ENCODE data around the gene PIK3R2. TPM values are rescaled to one million over a fixed set of nuclear protein-coding genes. Genes with fewer than 3 reads are reported as not detected.

The PIK3R2 gene
- total and polyA plus RNA-seq, 2 of the 8 experiments (the other 6 are each of a cell fraction or from before 2014, with no cell fraction given): 21.7 to 57.1 TPM

- H3K14ac ChIP-seq (ENCODE audit: insufficient read length): no peak overlapping the region
- peaks cover 3 to 22% of the 10 kb centered on the region in 2 experiments for H4K20me1 ChIP-seq (replicated peaks in 1 of 2; ENCODE audit: control insufficient read depth in 1 of 2, insufficient read depth in 2 of 2, low read length in 2 of 2)
- H3K23me2 ChIP-seq (ENCODE audit: low read depth, low read length): peaks cover 10% of the 10 kb centered on the region
- H3K56ac ChIP-seq (replicated peaks; ENCODE audit: insufficient read length, low read depth, low read length): no peak overlapping the region
- no peak overlapping the region for H2BK15ac ChIP-seq (ENCODE audit: low read length)
- H3K4ac ChIP-seq (replicated peaks; ENCODE audit: insufficient read length, low read depth, low read length): no peak overlapping the region
- no peak overlapping the region for H2BK5ac ChIP-seq (ENCODE audit: low read depth, low read length)
- no peak overlapping the region for H4K5ac ChIP-seq (ENCODE audit: insufficient read length, low read depth, low read length)
- DNase-seq (ENCODE audit: low read depth in 1 of 2, low spot score in 2 of 2) (peak in 1 of 2 experiments; percentile 76), FAIRE-seq (no peak)
- peak overlapping the region; percentile 58; the same call in 1 of the 2 replicates for H4K8ac ChIP-seq (ENCODE audit: extremely low read depth, insufficient read depth, low read length)
- H3K18ac ChIP-seq (ENCODE audit: extremely low read depth, low read length): no peak overlapping the region
- ChIA-PET CTCF (ENCODE audit: partially characterized antibody) (interaction anchor here (0.5 to 2.3 kb wide), 12 partner anchors 10 to 631 kb away, joined by 3 to 12 read pairs (median 4); a partner anchor contains a TSS), POLR2A (ENCODE audit: partially characterized antibody) (interaction anchor here (0.9 to 5.8 kb wide), 9 partner anchors 9 to 527 kb away, joined by 3 to 38 read pairs (median 4); partner anchors contain the start of genes IFI30, JUND and RAB3A)
- H3K27me3 ChIP-seq (replicated peaks in 1 of 4; ENCODE audit: control insufficient read depth in 3 of 4, extremely low read depth in 1 of 4, insufficient read depth in 3 of 4, low read length in 3 of 4): no peaks in the 10 kb centered on the region
- H3K9me3 ChIP-seq (ENCODE audit: insufficient read depth in 2 of 2, low read depth in 1 of 2, low read length in 1 of 2): no peaks in the 10 kb centered on the region
- WGBS, 2 experiments (ENCODE audit: extremely low coverage in 1 of 2, insufficient coverage in 1 of 2, insufficient read length in 1 of 2, insufficient replicate concordance in 2 of 2, low coverage in 1 of 2, low lambda C conversion rate in 2 of 2, missing lambda C conversion rate in 1 of 2): 63% methylated on average over 20 of the region's 27 CpGs; no CpG with 5 or more reads in 1 of the 2 experiments
- H4K91ac ChIP-seq (replicated peaks; ENCODE audit: insufficient read length, low read length): no peak overlapping the region
- no peak overlapping the region for H2AFZ ChIP-seq (ENCODE audit: low read length)
- no peak overlapping the region for H2BK20ac ChIP-seq (ENCODE audit: low read length)
- H2BK120ac ChIP-seq (replicated peaks; ENCODE audit: low read depth, low read length): no peak overlapping the region
- no peak overlapping the region for H2AK5ac ChIP-seq (ENCODE audit: low read depth, low read length)
- peaks cover 0 to 4% of the 10 kb centered on the region in 2 experiments; a peak in 1 of 4 replicates for H3K79me2 ChIP-seq (ENCODE audit: control insufficient read depth in 1 of 2, insufficient read depth in 2 of 2, low read length in 2 of 2)
- H3K79me1 ChIP-seq (ENCODE audit: low read depth, low read length): peaks cover 6% of the 10 kb centered on the region; the same call in 1 of the 2 replicates
- H3K27ac ChIP-seq (ENCODE audit: low read depth, low read length): no peak overlapping the region
- H3K4me2 ChIP-seq (ENCODE audit: insufficient read depth in 1 of 2, low read depth in 2 of 2, low read length in 2 of 2): peak overlapping the region; percentile 93 to 94
- peaks cover 5 to 12% (median 8%) of the 10 kb centered on the region in 4 experiments for H3K4me1 ChIP-seq (replicated peaks in 1 of 4; ENCODE audit: control insufficient read depth in 3 of 4, insufficient read depth in 4 of 4, low read length in 3 of 4)
- H3K9ac ChIP-seq (replicated peaks in 1 of 4; ENCODE audit: extremely low read depth in 1 of 4, low read depth in 3 of 4, low read length in 3 of 4): no peak overlapping the region
- TF ChIP-seq SAP30 (IDR thresholded peaks at IDR 0.05; ENCODE audit: insufficient read depth, insufficient replicate concordance, low read length): no peak
- no peak for TF ChIP-seq SIX5 (IDR thresholded peaks at IDR 0.05; ENCODE audit: low read depth, low read length)
- TF ChIP-seq, protein P1, sequence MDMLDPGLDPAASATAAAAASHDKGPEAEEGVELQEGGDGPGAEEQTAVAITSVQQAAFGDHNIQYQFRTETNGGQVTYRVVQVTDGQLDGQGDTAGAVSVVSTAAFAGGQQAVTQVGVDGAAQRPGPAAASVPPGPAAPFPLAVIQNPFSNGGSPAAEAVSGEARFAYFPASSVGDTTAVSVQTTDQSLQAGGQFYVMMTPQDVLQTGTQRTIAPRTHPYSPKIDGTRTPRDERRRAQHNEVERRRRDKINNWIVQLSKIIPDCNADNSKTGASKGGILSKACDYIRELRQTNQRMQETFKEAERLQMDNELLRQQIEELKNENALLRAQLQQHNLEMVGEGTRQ (IDR thresholded peaks at IDR 0.05; ENCODE audit: low read length): no peak
- no peak for TF ChIP-seq HDAC6 (IDR thresholded peaks at IDR 0.05; ENCODE audit: low read depth, low read length)
- no peak for TF ChIP-seq BCL11A (IDR thresholded peaks at IDR 0.05; ENCODE audit: low read depth in 2 of 2, low read length in 2 of 2)
- no peak for TF ChIP-seq CBX8 (IDR thresholded peaks at IDR 0.05; ENCODE audit: borderline replicate concordance, low read depth, low read length)
- no peak overlapping the region for H3K23ac ChIP-seq (ENCODE audit: insufficient read length)
- H3K36me3 ChIP-seq (ENCODE audit: control insufficient read depth in 2 of 4, insufficient read depth in 4 of 4, low read length in 3 of 4): peaks cover 9 to 26% (median 10%) of the 10 kb centered on the region in 4 experiments; a peak in 6 of 8 replicates
- H2BK12ac ChIP-seq (ENCODE audit: low read depth, low read length): no peak overlapping the region
- H3K4me3 ChIP-seq (ENCODE audit: extremely low read depth in 1 of 4, insufficient read depth in 2 of 4, low read depth in 3 of 4, low read length in 4 of 4): peak overlapping the region in 3 of 4 experiments; percentile 85 to 96 (median 93); a peak in 5 of 8 replicates
Measured at GRCh38 chr19:18194554-18195238, 41.7 kb downstream of the PIK3R2 start.
